ENCODE measurements around the gene EPB41L5. TPM values are rescaled to one million over a fixed set of nuclear protein-coding genes. Genes with fewer than 3 reads are reported as not detected.

EPB41L5 gene
- total and polyA plus RNA-seq, 2 experiments from 2014 or later, result 31.1 to 41.7 TPM

- no peaks in the 10 kb centered on the region for H3K9me2 ChIP-seq (replicated peaks; ENCODE audit: insufficient read depth)
Measured at GRCh38 chr2:120077896-120078295, 65.0 kb downstream of the EPB41L5 start.

GRCh38 chr2:120079647-120080046 is 66.8 kb downstream of the EPB41L5 start:
- H3K36me3 ChIP-seq (replicated peaks; ENCODE audit: insufficient read depth, low read depth), result no peaks in the 10 kb centered on the region
- H3K27ac ChIP-seq, result no peak overlapping the region
- no peak overlapping the region for H3K4me3 ChIP-seq
- H2AFZ ChIP-seq, result no peak overlapping the region
- no peak overlapping the region for H3K4me2 ChIP-seq
- no peaks in the 10 kb centered on the region for H3K27me3 ChIP-seq
- no peak for DNase-seq (ENCODE audit: low spot score)
- H3K79me2 ChIP-seq, result no peaks in the 10 kb centered on the region
- TF ChIP-seq EZH2phosphoT487 (IDR thresholded peaks at IDR 0.05; ENCODE audit: low read depth, severe bottlenecking, unreplicated experiment) (no peak), EZH2 (IDR thresholded peaks at IDR 0.05; ENCODE audit: borderline replicate concordance) (no peak), CTCF (IDR thresholded peaks at IDR 0.05; ENCODE audit: poor library complexity) (no peak)
- no peaks in the 10 kb centered on the region for H3K9me2 ChIP-seq (replicated peaks; ENCODE audit: insufficient read depth)
- H3K9me3 ChIP-seq (ENCODE audit: low read depth), result no peaks in the 10 kb centered on the region
- H3K4me1 ChIP-seq (ENCODE audit: insufficient read depth), result no peaks in the 10 kb centered on the region
- no peaks in the 10 kb centered on the region for H4K20me1 ChIP-seq (ENCODE audit: insufficient read depth, poor library complexity, severe bottlenecking)
- WGBS (ENCODE audit: low lambda C conversion rate, missing lambda C conversion rate), result 95% methylated on average over 2 of the region's 2 CpGs

More at GRCh38 chr2:120077896-120078295, 65.0 kb downstream of the EPB41L5 start:
- H2AFZ ChIP-seq, result no peak overlapping the region
- H4K20me1 ChIP-seq (ENCODE audit: insufficient read depth, poor library complexity, severe bottlenecking), result no peaks in the 10 kb centered on the region
- no peak for TF ChIP-seq EZH2 (IDR thresholded peaks at IDR 0.05; ENCODE audit: borderline replicate concordance)
- H3K36me3 ChIP-seq (replicated peaks; ENCODE audit: insufficient read depth, low read depth), result no peaks in the 10 kb centered on the region
- H3K4me3 ChIP-seq, result no peak overlapping the region
- H3K9me3 ChIP-seq (ENCODE audit: low read depth), result no peaks in the 10 kb centered on the region
- 90% methylated on average over 3 of the region's 3 CpGs for whole genome bisulfite sequencing (ENCODE audit: low lambda C conversion rate, missing lambda C conversion rate)
- H3K4me1 ChIP-seq (ENCODE audit: insufficient read depth), result no peaks in the 10 kb centered on the region
- no peak overlapping the region for H3K4me2 ChIP-seq
- H3K27me3 ChIP-seq, result no peaks in the 10 kb centered on the region
- H3K27ac ChIP-seq, result no peak overlapping the region
- H3K79me2 ChIP-seq, result no peaks in the 10 kb centered on the region
- no peak for DNase-seq (ENCODE audit: low spot score)

GRCh38 chr2:120091436-120091835 is 78.6 kb downstream of the EPB41L5 start:
- no peaks in the 10 kb centered on the region for H3K9me3 ChIP-seq (ENCODE audit: low read depth)
- H3K27ac ChIP-seq, result no peak overlapping the region
- no peaks in the 10 kb centered on the region for H3K9me2 ChIP-seq (replicated peaks; ENCODE audit: insufficient read depth)
- H3K27me3 ChIP-seq, result no peaks in the 10 kb centered on the region
- H3K79me2 ChIP-seq, result no peaks in the 10 kb centered on the region
- no peaks in the 10 kb centered on the region for H3K36me3 ChIP-seq (replicated peaks; ENCODE audit: insufficient read depth, low read depth)
- no peak for TF ChIP-seq EZH2 (IDR thresholded peaks at IDR 0.05; ENCODE audit: borderline replicate concordance)
- TF ChIP-seq EZH2phosphoT487 (IDR thresholded peaks at IDR 0.05; ENCODE audit: low read depth, severe bottlenecking, unreplicated experiment), result no peak
- no peak for TF ChIP-seq CTCF (IDR thresholded peaks at IDR 0.05; ENCODE audit: poor library complexity)
- no peak overlapping the region for H3K4me3 ChIP-seq
- H4K20me1 ChIP-seq (ENCODE audit: insufficient read depth, poor library complexity, severe bottlenecking), result no peaks in the 10 kb centered on the region
- no peaks in the 10 kb centered on the region for H3K4me1 ChIP-seq (ENCODE audit: insufficient read depth)
- WGBS (ENCODE audit: low lambda C conversion rate, missing lambda C conversion rate), result 92% methylated on average over 3 of the region's 3 CpGs
- no peak overlapping the region for H2AFZ ChIP-seq
- DNase-seq (ENCODE audit: low spot score), result no peak
- no peak overlapping the region for H3K4me2 ChIP-seq

GRCh38 chr2:120094795-120095194 is 81.9 kb downstream of the EPB41L5 start:
- Histone ChIP-seq H3K4me2 (no peak overlapping the region), H3K27ac (no peak overlapping the region), H3K4me1 (ENCODE audit: insufficient read depth) (no peaks in the 10 kb centered on the region), H3K27me3 (no peaks in the 10 kb centered on the region), H3K9me3 (ENCODE audit: low read depth) (no peaks in the 10 kb centered on the region), H3K9me2 (replicated peaks; ENCODE audit: insufficient read depth) (no peaks in the 10 kb centered on the region), H2AFZ (no peak overlapping the region), H3K4me3 (no peak overlapping the region), H3K36me3 (replicated peaks; ENCODE audit: insufficient read depth, low read depth) (no peaks in the 10 kb centered on the region), H3K79me2 (no peaks in the 10 kb centered on the region), H4K20me1 (ENCODE audit: insufficient read depth, poor library complexity, severe bottlenecking) (no peaks in the 10 kb centered on the region)
- no peak for DNase-seq (ENCODE audit: low spot score)
- 90% methylated on average over 1 of the region's 1 CpG for WGBS (ENCODE audit: low lambda C conversion rate, missing lambda C conversion rate)
- TF ChIP-seq EZH2 (IDR thresholded peaks at IDR 0.05; ENCODE audit: borderline replicate concordance) (no peak), EZH2phosphoT487 (IDR thresholded peaks at IDR 0.05; ENCODE audit: low read depth, severe bottlenecking, unreplicated experiment) (no peak), CTCF (IDR thresholded peaks at IDR 0.05; ENCODE audit: poor library complexity) (no peak)

Data from hepatocyte (in vitro differentiated cells).